Ureter (tissue), 1 donor: ENCODE results near the gene TJP3. TPM values are rescaled to one million over a fixed set of nuclear protein-coding genes. Genes with fewer than 3 reads are reported as not detected.
"Not testable (repeated sequence)": the region's sequence is repeated elsewhere in the genome, so short reads cannot be mapped to it uniquely, and the experiment has no call there.

Source experiments
- DNase-seq: peaks from one replicate; pipeline ENCODE4 v3.0.0-alpha.2; 2020; ENCODE audit warnings: low spot score
- total RNA-seq: library from RNA; stranded (reverse); gene quantifications from one replicate; pipeline ENCODE4 v1.2.4, GENCODE V29; 2023
- donor health status: DM: yes; HTN: yes; CAD: no.

The TJP3 gene, protein sequence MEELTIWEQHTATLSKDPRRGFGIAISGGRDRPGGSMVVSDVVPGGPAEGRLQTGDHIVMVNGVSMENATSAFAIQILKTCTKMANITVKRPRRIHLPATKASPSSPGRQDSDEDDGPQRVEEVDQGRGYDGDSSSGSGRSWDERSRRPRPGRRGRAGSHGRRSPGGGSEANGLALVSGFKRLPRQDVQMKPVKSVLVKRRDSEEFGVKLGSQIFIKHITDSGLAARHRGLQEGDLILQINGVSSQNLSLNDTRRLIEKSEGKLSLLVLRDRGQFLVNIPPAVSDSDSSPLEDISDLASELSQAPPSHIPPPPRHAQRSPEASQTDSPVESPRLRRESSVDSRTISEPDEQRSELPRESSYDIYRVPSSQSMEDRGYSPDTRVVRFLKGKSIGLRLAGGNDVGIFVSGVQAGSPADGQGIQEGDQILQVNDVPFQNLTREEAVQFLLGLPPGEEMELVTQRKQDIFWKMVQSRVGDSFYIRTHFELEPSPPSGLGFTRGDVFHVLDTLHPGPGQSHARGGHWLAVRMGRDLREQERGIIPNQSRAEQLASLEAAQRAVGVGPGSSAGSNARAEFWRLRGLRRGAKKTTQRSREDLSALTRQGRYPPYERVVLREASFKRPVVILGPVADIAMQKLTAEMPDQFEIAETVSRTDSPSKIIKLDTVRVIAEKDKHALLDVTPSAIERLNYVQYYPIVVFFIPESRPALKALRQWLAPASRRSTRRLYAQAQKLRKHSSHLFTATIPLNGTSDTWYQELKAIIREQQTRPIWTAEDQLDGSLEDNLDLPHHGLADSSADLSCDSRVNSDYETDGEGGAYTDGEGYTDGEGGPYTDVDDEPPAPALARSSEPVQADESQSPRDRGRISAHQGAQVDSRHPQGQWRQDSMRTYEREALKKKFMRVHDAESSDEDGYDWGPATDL
- total RNA-seq, result 59.7 TPM

DNA sequence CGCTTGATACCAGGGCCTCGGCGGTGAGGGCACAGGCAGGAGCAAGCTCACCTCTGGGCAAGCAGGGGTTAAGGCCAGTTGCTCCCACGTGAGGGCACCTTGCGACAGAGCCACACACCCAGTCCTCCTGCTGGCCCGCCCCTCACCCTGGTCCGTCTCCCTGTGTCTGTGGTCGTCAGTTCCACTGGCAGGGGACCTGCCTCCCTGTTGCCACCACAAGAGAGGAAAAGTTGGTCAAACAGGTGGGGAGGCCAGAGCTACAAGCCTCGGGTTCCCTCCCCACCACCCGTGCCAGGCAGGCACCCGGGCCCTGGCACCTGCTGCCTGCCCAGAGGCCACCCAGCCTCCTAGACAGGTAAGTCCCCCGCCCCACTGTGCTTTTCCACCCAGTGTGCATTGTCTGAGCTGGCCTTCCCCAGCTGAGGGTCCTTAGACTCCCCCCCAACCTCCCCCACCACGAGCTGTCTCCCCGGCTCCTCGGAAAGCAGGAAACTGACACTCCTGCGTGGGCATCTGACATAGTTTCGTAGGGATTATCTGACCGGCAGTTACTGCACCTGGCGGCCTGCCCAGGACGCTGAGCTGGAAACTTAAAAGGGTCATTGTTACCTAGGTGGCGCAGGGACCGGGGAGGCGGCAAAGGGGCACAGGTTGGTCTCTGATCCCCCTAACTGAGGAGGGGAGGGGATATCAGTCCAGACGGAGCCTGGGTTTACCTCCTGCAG is at the start of gene TJP3:
Gene TJP3, plus strand, starts transcription at position 178 of the 725 bp plus-strand sequence. CDS start 20,049 bp downstream, outside the sequence.
- DNase-seq, result no peak

DNA sequence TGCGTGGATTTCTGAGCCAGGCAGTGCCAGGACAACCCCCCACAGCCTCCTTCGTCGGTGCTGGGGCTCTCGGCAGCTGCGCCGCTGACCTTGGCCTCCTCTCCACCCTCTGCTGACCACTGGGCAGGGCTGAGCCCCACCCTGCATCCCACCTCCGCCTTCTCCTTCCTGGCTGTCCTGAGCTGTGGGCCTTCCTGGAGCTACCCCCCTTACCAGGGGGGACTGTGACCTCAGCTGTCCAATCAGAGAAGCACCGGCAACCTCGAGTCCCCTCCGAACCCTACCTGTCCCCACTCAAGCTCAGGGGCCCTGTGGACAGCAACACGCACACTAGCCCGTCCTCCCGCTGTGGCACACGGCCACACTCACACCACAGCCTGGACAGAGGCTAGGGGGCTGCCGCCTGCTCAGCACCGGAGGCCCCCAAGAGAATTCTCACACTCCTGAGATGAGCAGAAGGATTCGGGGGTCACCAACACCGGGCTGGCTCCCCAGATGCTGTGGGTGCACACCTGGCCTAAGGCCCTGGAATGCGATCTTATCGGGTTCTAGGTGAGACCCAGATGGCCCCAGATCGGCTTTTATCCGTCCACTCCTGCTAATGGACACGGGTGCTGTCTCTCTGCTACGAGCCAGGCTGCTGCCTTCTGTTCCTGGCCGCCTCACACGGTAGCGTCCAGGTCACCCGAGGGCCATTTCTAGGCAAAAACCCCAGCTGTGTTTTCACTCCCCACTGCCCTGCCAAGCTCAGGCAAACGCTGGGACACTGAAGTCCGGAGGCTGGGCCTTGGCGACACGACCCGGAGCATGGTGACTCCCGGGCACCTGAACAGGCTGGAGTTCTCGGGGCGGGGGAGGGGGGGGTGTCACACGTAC is 49.1 kb upstream of the TJP3 start:
- DNase-seq, result no peak

DNA sequence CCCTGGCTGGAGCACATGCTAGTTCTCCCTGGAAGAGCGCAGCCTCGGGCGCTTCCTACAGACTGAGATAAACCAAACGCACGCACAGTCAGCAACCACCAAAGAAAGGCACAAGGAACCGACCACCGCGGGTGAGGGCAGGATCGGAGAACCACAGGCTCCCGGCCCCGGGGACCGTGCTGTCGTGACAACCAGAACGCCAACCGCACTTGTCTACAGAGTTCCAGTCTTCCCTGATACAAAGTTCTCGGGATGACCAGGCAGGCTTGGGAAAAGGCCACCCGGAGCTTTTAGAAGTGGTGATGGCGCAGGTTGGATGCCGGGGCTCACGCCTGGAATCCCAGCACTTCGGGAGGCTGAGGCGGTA is 48.5 kb upstream of the TJP3 start:
- no peak for DNase-seq

DNA sequence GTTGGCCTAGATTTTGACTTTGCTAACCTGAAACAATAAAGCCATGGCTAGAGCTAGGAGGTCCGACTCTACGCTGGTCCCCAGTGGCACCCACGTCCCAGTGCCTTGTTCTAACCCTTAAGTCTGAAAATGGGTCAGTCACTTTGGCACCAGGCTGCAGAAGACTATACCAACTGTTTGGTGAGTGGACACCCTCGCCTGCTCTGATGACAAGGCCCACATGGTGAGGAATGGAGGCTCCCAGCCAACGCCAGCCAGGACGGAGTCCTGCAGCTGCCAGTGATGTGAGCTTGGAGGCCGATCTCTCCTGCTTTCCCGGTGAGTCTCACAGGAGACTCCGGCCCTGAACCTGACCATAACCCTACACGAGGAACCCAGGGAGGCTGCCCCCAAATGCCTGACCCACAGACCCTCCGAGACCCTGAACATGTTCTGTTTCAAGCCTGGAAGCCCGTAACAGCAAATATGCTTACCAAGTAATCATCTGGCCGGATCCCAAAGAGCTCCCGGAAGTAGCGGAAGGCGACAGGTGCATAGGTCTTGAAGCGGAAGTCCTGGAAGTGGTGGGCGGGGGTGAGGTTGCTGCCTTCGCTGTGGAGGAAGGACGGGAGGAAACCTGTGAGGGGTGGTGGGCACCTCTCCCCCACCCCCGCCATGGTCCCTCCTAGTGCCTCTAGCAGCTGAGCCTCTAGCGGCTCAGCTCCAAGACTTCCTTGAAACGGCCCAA is 47.5 kb upstream of the TJP3 start:
- DNase-seq, result no peak

DNA sequence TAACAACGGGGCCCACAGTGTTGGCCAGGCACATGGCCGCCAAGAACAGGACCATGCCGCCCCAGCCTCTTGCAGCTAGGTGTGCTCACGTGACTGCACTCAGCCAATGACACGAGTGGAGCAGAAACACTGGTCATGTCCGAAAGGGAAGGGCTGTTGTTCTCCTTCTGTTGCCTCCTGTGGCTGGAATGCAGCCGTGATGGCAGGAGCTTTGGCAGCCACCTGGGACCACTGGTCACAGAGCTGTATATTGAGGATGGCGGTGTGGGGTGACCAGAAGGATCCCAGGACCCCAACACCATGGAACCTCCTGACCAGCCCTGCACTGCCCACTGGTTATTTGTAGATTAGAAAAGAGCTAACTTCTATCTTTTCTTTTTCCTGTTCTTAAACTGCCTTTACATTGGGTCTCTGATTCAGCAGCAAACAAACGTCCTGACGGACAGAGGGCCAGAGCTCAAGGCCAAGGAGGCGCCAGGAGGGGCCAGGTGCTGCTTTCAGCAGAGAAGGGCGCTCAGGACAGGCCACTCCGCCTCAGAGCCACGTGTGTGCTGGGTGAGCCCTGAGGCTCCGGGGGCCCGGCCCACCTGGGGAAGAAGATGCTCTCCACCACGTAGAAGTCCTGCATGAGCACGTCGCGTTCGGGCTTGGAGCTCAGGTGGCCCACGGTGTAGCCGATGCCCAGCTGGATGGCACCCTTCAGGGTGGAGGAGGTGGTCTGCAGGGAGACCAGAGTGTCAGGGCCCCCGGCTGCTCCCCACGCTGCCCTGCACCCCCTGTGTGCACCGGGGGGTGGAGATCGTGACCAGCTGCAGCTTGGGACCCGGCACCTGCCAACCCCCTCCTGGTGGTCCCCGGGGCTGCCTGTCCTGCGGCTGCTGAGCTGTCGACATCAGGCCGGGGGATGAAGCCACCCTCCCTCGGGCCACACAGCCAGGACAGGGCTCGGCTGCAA is 46.6 kb upstream of the TJP3 start:
- DNase-seq, result no peak

DNA sequence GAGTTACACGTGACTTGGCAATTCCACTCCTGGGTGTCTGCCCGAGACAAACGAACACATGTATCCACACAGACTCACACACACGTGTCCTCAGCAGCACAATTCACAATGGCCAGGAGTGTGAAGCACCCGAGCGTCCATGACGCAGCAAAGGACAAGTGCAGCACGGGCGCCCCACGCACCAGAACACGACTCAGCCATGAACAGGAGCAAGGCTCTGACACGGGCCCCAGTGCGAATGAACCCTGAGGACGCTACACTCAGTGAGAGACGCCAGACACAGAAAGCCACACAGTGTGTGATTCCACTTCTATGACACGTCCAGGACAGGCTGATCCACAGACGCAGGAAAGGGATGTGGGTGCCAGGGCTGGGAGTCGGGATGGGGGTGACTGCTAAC is 44.3 kb upstream of the TJP3 start:
- no peak for DNase-seq

DNA sequence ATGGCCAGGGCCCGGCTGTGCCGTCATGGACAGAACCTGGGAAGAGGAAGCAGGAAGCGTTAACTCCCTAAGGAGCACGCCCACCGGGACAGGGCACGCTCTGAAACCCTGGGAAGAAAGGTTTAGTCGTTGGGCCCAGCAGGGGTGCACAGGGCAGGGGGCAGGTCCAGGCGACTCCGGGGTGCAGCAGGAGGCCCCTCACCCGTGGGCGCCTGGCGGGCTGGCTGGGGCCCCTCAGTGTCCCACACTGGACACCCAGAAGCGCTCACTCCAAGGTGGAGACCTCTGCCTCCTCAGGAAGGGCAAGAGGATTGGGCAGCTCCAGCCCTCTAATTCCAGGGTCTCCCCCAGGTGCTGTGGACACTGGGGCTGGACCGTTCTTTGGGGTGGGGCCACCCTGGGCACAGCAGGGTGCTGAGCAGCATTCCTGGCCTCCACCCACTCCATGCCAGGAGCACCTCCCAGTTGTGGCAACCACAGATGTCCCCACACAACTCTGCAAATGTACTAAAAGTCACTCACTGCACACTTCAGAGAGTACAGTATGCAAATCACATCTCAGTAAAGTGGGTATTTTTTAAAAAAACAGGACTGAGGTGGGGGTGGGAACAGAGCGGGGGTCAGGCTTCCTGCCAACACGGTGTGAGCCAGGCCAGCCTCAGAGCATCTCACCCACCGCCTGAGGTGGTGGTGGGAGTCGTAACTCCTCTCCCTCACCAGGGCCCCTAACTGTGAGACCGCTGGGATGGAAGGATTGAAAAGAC is 43.1 kb upstream of the TJP3 start:
- no peak for DNase-seq

DNA sequence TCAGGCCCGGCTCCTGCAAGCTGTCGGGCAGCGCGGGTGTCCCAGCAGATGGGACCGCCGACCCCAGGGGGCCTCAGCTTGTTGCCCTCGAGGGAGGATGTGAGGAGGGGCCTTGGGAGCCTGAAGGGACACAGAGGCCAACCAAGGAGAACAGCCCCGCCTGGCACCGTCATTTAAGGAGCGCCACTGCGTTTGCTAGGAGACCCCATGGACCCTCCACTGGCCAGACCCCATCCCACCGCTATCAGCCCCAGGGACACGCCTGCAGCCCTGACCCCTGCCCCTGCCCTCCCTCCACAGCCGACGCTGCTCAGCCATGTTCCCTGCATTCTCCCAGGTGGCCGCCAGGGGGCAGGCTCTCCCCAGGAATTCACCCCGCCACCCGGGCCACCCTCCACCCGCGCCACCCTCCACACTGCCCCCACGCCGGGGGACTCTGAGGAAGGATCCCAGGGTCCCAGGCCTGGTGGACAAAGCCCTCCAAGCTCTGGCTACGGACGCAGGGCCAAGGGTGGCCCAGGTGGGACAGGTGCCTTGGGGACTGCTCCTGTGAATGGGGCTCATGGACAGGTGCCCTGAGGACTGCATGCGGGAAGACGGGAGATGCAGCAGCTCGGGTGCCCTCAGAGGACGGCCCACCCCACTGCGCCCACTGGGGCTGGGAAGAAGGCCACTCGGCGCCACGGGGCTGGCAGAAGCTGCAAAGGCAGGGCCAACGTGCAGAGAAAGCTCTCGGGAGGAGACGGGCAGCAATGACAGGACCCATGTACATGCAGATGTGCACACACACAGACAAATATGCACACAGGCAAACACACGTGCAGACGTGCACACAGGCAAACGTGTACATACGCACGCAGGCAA is 42.3 kb upstream of the TJP3 start:
- DNase-seq, result peak; percentile 75

DNA sequence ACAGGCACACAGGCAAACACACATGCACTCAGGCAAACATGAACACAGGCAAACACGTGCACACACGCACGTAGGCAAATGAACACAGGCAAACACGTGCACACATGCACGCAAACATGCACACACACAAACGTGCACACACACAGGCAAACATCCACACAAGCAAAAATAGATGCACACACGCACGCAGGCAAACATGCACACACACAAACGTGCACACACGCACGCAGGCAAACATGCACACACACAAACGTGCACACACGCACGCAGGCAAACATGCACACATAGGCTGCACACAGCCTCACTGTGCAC is 41.7 kb upstream of the TJP3 start:
- not testable (repeated sequence) for DNase-seq

DNA sequence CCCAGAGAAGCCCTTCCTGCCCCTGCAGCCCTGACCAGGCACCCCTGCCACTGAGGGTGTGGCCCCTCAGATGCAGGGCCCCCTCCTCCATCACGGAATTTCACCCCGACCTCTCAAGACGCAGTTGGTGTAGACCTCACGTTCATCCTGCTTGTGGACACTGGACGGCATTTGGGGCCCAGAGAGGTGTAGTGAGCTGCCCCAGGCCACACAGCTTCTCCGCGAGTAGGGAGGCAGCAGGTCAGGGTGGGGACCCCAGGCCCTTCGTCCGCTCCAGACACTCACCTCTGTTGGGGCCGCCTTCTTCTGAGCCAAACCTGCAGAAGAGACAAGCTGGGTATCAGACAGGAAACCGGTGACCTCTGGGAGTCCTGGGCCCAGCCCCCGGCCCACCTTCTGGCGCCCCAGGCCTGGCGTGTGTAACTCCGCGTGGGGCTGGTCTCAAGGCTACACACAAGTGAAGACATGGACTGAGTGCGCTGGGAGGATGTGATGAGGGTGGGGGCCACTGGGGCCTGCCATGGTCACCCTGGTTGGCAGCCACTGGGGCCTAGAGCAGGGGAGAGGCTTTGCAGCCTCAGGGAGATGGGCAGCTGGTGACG is 41.0 kb upstream of the TJP3 start:
- no peak for DNase-seq

DNA sequence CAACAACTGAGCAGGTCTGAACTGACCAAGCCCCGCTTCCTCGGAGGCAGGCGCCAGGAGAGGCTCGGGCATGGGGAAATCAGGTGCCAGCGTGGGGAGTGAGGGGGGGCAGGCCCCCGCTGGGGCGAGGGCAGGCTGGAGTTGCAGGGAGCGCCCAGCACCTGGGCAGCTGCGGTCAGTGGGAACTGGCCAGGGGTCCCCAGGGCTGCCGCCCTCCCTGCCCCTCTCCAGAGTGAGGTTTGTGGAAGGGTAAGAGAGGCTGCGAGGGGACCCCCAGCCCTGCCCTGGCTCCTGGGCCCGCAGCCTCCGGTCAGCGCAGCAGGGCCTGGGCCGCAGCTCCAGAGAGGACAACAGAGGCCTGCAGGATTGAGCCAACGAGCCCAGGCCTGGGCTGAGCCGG is 40.4 kb upstream of the TJP3 start:
- no peak for DNase-seq

DNA sequence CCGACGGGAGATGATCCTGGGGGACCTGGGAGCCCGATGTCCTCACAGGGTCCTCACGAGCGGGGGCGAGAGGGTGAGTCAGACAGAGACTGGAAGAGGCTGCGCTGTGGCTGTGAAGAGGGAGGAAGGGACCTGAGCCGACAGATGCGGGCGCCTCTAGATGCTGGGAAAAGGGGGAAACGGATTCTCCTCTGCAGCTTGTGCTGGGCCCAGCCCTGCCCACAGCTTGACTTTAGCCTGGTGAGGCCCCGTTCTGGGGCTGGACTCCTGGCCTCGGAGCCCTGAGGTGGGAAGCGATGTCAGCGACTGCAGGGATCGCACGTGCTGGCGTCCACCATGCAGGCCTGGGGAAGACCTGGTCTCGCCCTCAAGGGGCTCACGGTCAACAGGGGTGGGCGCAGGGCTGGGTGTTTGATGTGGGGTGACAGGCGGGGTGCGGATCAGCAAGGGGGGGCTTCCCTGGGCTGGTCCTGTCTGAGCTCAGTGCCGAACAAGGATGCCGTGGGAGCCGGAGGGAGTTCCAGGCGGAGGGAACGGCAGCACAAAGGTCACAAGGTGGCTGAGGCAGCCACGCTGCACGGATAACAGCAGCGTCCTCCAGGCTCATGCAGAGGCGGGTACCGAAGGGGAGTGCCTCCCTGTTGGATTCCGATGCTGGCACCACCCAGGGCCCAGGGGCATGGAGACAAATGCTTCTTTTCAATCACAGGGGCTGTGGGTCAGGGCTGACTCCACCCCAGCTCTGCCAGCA is 39.7 kb upstream of the TJP3 start:
- no peak for DNase-seq

DNA sequence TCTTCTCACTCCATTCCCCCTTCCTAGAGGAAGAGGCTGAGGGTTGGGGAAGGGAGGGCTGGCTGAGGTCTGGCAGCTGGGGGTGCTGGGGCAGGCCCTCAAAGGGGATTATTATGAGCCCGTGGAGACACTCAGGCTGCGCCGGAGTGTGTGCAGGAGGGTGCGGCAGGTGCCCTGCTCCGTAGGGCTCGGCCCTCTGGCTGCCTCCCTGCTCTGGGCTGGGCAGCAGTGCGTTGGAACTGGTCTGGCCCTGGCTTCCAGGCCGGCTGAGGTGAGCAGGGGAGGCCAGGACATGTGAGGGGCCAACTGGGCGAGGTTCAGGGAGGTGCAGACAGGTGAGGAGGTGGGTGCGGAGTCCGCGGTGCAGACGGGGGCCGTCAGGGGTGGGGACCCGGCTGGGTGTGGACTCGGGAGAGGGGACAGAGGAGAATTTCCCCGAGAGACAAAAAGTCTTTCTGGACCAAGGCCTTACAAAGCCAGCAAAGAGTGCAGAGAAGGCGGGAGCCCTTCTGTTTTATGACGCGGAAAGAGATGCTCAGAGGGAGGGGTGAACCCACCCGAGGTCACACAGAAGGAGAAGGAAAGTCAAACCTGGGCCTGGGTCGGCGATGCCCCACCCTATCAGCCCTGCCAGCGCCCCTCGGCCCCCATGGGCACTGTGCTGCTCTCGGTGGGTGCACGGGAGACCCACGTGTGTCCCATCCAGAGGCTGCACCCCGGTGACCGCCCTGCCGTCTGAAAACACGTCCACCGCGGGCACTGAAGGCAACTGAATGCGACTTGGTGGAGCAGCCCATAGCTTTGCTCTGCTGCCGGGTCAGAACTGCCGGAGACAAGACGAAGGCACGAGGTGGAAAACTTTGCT is 38.9 kb upstream of the TJP3 start:
- DNase-seq, result no peak

DNA sequence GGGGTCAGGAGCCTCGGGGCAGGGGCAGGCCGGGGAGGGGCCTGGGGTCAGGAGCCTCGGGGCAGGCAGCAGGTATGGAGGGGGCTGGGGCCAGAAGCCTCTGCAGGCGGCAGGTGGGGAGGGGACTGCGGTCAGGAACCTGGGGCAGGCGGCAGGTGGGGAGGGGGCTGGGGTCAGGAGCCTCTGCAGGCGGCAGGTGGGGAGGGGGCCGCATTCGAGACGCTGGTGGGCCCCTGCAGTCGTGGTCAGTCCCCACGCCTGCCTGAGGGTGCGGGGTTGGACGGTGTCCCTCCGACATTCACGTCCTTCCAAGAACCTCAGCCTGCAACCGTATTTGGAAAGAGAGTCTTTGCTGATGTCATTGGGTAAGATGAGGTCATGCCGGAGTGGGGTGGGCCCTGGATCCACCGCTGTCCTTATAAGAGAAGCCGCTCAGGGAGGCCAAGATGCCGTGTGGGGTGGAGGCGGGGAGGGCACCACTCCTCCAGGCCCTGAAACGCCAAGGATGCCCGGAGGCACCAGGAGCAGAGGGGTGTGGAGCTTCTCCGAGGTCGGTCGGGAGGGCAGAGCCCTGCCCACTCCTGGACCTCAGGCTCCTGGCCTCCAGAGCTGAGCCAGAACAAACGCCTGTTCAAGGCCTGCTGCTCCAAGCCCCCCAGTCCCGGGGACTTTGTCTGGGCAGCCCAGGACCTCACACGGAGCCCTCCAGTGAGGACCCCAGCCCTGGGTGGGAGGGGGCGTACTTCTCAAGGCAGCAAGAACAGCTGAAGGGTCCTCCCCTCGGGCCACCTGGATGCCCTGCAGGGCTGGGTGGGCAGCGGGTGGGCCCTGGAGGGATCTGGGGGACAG is 38.0 kb upstream of the TJP3 start:
- DNase-seq, result peak; percentile 88
